GM13976 (cell line): ENCODE results near the gene FGF19.

ENCODE experiments used
- DNase-seq: peaks from one replicate; pipeline ENCODE4 v3.0.0; 2012; ENCODE audit warnings: low spot score
- in situ Hi-C: fragments of 300-500 bp; cut with MboI; formaldehyde crosslinking; loops from one replicate; pipeline ENCODE4 v1.12.0; 2022; ENCODE audit warnings: low sequenced_read_pairs, mixed read lengths, inconsistent platforms; ENCODE audit not compliant: unreplicated experiment
- TF ChIP-seq, protein P1 (sequence below): IDR thresholded peaks from 2 replicates; pipeline ENCODE4 v1.5.1; 2012; ENCODE audit warnings: borderline replicate concordance, mild to moderate bottlenecking; ENCODE audit not compliant: insufficient read depth; ENCODE audit errors: extremely low read depth, missing control alignments, control extremely low read depth

The FGF19 gene

DNA sequence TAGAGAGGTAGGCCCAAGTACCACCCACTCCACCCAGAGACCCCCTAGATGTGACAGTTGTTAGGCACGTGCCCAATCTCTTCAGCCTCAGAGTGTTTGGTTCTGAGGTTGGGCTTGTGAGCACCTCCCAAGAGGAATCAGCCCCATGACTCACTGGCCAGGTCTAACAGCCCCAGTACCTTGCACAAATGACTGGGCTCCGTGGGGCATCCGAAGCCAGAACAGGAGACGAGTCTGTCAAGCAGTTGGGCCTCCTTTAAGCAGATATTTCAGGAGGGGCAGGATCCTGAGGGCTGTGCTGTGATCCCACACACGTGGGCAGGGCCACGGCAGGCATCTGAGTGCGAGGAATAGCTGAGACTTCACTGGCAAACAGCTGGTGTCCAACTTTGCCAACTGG, 29.1 kb upstream of the FGF19 start:
- TF ChIP-seq, protein P1, sequence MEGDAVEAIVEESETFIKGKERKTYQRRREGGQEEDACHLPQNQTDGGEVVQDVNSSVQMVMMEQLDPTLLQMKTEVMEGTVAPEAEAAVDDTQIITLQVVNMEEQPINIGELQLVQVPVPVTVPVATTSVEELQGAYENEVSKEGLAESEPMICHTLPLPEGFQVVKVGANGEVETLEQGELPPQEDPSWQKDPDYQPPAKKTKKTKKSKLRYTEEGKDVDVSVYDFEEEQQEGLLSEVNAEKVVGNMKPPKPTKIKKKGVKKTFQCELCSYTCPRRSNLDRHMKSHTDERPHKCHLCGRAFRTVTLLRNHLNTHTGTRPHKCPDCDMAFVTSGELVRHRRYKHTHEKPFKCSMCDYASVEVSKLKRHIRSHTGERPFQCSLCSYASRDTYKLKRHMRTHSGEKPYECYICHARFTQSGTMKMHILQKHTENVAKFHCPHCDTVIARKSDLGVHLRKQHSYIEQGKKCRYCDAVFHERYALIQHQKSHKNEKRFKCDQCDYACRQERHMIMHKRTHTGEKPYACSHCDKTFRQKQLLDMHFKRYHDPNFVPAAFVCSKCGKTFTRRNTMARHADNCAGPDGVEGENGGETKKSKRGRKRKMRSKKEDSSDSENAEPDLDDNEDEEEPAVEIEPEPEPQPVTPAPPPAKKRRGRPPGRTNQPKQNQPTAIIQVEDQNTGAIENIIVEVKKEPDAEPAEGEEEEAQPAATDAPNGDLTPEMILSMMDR: no peak
- in situ Hi-C loops: no loop called here
- DNase-seq: no peak

GRCh38 chr11:69731110-69731509, 27.3 kb upstream of the FGF19 start:
- no peak for DNase-seq
- TF ChIP-seq, protein P1: no peak
- in situ Hi-C loops: no loop called here

GRCh38 chr11:69730500-69730899, 26.7 kb upstream of the FGF19 start:
- no peak for DNase-seq
- in situ Hi-C loops: no loop called here
- TF ChIP-seq, protein P1: no peak

GRCh38 chr11:69729252-69729651, 25.4 kb upstream of the FGF19 start:
- in situ Hi-C loops: no loop called here
- DNase-seq: no peak
- TF ChIP-seq, protein P1: no peak

DNA sequence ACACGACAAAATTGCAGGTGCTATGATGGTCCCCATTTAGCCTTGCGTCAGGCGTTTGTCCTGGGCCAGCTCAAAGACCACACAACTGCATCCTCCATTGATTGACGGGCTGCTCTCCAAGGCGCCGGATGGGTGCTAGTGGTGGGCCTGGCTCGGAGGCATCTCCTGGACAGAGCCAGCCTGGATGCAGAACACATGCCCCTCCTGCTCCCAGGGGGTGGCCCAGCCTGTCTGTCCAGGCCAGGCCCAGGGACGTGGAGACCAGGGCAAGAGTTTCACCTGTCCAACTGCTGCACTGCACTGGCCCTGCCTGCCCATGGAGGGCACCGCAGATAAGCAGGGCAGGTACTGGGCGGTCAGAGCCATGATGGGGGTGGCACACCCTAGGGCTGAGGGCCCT, 23.4 kb upstream of the FGF19 start:
- in situ Hi-C loops: no loop called here
- TF ChIP-seq, protein P1: no peak
- no peak for DNase-seq

GRCh38 chr11:69726481-69726880, 22.7 kb upstream of the FGF19 start:
- in situ Hi-C loops: no loop called here
- TF ChIP-seq, protein P1: no peak
- no peak for DNase-seq

DNA sequence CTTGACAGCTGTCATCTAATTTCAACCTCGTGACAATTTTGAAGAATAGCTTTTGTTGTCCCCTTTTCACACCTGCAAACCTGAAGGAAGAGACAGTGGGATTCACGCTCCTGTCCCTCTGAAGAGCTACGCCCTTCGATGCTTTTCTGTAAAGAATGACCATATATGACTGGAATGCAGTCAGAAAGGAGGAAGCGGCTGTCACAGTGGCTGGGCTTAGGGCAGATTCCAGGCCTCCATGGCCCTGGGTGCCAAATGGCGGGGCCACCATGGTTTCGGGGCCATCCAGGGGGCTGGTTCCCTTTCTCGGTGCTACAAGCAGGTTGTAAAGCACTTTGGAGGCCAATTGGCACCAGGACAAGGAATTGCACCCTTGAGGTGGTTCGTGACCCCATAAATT, 22.2 kb upstream of the FGF19 start:
- DNase-seq: no peak
- TF ChIP-seq, protein P1: no peak
- in situ Hi-C loops: no loop called here
